Activated CD4-positive, alpha-beta T cell treated with anti-CD3 and anti-CD28 coated beads for 1 hour (primary cell): ENCODE measurements around the gene ARL13A.
"Not testable (repeated sequence)": the region's sequence is repeated elsewhere in the genome, so short reads cannot be mapped to it uniquely, and the experiment has no call there.

Source experiments
- DNase-seq: peaks from one replicate; pipeline ENCODE4 v3.0.0-alpha.2; 2020

ARL13A gene

GRCh38 chrX:100969408-100969807 is at the start of gene ARL13A:
ARL13A (plus strand) TSS chrX:100969708; CDS start chrX:100973690, 3,982 bp downstream.
- no peak for DNase-seq

- no peak for DNase-seq
Measured at GRCh38 chrX:100924375-100924774, 45.1 kb upstream of the ARL13A start.

GRCh38 chrX:100926453-100926852 is 43.1 kb upstream of the ARL13A start:
- no peak for DNase-seq

GRCh38 chrX:100928660-100929613 is 40.6 kb upstream of the ARL13A start, which contains the start of gene XKRX:
XKRX (minus strand) TSS chrX:100928917; CDS start chrX:100928304, 613 bp downstream.
- peak; percentile 11 for DNase-seq

GRCh38 chrX:100931218-100931924 is 38.1 kb upstream of the ARL13A start:
- no peak for DNase-seq

GRCh38 chrX:100931925-100932285 is 37.6 kb upstream of the ARL13A start:
- DNase-seq, result no peak

GRCh38 chrX:100935767-100936166 is 33.7 kb upstream of the ARL13A start:
- no peak for DNase-seq

GRCh38 chrX:100939333-100939732 is 30.2 kb upstream of the ARL13A start:
- DNase-seq, result no peak

GRCh38 chrX:100944601-100945000 is 24.9 kb upstream of the ARL13A start:
- no peak for DNase-seq

GRCh38 chrX:100946299-100946927 is 23.1 kb upstream of the ARL13A start:
- no peak for DNase-seq

GRCh38 chrX:100948557-100948956 is 21.0 kb upstream of the ARL13A start:
- no peak for DNase-seq

GRCh38 chrX:100962811-100963210 is 6.7 kb upstream of the ARL13A start:
- DNase-seq, result no peak

GRCh38 chrX:100964362-100964761 is 5.1 kb upstream of the ARL13A start:
- no peak for DNase-seq

GRCh38 chrX:100969936-100970335 is 428 bp downstream of the ARL13A start:
- no peak for DNase-seq

- no peak for DNase-seq
Measured at GRCh38 chrX:100973411-100973810, 3.9 kb downstream of the ARL13A start.

GRCh38 chrX:100975212-100975611 is 5.7 kb downstream of the ARL13A start:
- DNase-seq, result no peak

- DNase-seq, result no peak
Measured at GRCh38 chrX:100976211-100976610, 6.7 kb downstream of the ARL13A start.

GRCh38 chrX:100979881-100980607 is 10.5 kb downstream of the ARL13A start:
- DNase-seq, result no peak

GRCh38 chrX:100980608-100981497 is 11.3 kb downstream of the ARL13A start:
- DNase-seq, result no peak

GRCh38 chrX:100981498-100981845 is 12.0 kb downstream of the ARL13A start:
- DNase-seq, result not testable (repeated sequence)

- no peak for DNase-seq
Measured at GRCh38 chrX:100984818-100985217, 15.3 kb downstream of the ARL13A start.

- no peak for DNase-seq
Measured at GRCh38 chrX:100990139-100990538, 20.6 kb downstream of the ARL13A start.
